Loucy (cell line): ENCODE measurements around the gene RNLS.

Experiments used
- EZH2phosphoT487 ChIP-seq: fragments of 200-600 bp; IDR thresholded peaks from 2 replicates; pipeline ENCODE4 v1.6.1; 2018; ENCODE audit warnings: antibody characterized with exemption, mild to moderate bottlenecking, moderate library complexity, borderline replicate concordance
- TF ChIP-seq, protein P1 (sequence below): fragments of 200-600 bp; sonication (generic); conservative IDR thresholded peaks from 2 replicates; pipeline ENCODE4 v1.5.1; 2014; ENCODE audit warnings: mild to moderate bottlenecking, antibody characterized with exemption, low read length

DNA sequence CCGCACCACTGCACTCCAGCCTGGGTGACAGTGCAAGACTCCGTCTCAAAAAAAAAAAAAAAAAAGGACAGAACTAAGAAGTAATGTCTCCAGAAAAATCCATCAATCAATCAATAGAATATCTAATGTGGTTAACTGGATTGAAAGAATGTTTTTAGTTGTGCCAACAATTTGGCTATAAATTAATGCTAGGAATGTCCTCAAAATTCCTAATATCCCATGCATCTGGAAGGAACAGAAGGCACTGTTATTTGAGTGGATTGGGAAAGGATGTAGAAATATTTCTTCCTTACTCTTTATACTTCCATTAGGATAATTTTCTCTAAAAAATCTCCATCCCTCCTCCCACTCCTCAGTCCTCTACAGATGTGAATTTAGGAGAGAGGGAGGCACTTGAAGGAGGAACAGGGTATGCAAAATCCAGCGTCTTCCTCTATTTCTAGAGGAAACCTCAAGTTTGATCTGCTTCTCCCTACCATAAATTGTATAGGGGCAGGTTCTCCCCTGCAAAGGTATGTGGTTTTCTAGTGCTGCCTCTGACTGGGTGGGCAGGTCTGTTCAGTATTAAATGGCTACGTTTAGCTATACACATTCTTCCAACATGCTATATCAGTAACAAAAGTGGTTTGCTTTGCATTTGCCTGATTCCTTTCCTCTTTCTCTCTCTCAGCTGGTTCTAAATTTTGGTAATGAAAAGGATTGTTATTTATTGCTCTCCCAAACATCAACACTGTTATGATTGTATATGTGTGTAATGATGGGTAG is 54.1 kb downstream of the RNLS start:
- TF ChIP-seq, protein P1, sequence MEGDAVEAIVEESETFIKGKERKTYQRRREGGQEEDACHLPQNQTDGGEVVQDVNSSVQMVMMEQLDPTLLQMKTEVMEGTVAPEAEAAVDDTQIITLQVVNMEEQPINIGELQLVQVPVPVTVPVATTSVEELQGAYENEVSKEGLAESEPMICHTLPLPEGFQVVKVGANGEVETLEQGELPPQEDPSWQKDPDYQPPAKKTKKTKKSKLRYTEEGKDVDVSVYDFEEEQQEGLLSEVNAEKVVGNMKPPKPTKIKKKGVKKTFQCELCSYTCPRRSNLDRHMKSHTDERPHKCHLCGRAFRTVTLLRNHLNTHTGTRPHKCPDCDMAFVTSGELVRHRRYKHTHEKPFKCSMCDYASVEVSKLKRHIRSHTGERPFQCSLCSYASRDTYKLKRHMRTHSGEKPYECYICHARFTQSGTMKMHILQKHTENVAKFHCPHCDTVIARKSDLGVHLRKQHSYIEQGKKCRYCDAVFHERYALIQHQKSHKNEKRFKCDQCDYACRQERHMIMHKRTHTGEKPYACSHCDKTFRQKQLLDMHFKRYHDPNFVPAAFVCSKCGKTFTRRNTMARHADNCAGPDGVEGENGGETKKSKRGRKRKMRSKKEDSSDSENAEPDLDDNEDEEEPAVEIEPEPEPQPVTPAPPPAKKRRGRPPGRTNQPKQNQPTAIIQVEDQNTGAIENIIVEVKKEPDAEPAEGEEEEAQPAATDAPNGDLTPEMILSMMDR = no peak
- TF ChIP-seq EZH2phosphoT487 = no peak
